Measurements from ENCODE around the gene C2orf72.

GRCh38 chr2:231010201-231010730 is 27.1 kb upstream of the C2orf72 start:
- TF ChIP-seq, protein P1, sequence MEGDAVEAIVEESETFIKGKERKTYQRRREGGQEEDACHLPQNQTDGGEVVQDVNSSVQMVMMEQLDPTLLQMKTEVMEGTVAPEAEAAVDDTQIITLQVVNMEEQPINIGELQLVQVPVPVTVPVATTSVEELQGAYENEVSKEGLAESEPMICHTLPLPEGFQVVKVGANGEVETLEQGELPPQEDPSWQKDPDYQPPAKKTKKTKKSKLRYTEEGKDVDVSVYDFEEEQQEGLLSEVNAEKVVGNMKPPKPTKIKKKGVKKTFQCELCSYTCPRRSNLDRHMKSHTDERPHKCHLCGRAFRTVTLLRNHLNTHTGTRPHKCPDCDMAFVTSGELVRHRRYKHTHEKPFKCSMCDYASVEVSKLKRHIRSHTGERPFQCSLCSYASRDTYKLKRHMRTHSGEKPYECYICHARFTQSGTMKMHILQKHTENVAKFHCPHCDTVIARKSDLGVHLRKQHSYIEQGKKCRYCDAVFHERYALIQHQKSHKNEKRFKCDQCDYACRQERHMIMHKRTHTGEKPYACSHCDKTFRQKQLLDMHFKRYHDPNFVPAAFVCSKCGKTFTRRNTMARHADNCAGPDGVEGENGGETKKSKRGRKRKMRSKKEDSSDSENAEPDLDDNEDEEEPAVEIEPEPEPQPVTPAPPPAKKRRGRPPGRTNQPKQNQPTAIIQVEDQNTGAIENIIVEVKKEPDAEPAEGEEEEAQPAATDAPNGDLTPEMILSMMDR (IDR thresholded peaks at IDR 0.05) = no peak
- no peak for TF ChIP-seq POLR2A (IDR thresholded peaks at IDR 0.05)
